ENCODE measurements around the gene TOMM40. TPM values are rescaled to one million over a fixed set of nuclear protein-coding genes. Genes with fewer than 3 reads are reported as not detected.

TOMM40 gene
- total and polyA plus RNA-seq, 2 of the 13 experiments (the other 11 are each of a cell fraction or from before 2014, with no cell fraction given) = 72.0 to 110 TPM

- TF ChIP-seq TBX2 (CRISPR knock-in tag; IDR thresholded peaks at IDR 0.05; ENCODE audit: borderline replicate concordance) (0 out of 2 replicates have a peak, but pooled peaks have one; percentile 32), SMAD3 (CRISPR knock-in tag; IDR thresholded peaks at IDR 0.05) (peak; percentile 82; the same call in 1 of the 2 replicates), ATF1 (CRISPR knock-in tag; IDR thresholded peaks at IDR 0.05) (no peak), ZNF766 (CRISPR knock-in tag; IDR thresholded peaks at IDR 0.05; ENCODE audit: borderline replicate concordance) (peak; percentile 66; the same call in 1 of the 2 replicates), XBP1 (CRISPR knock-in tag; IDR thresholded peaks at IDR 0.05) (no peak), ZNF44 (CRISPR knock-in tag; IDR thresholded peaks at IDR 0.05) (no peak), ZNF460 (CRISPR knock-in tag; IDR thresholded peaks at IDR 0.05; ENCODE audit: borderline replicate concordance) (peak; percentile 59; the same call in 1 of the 2 replicates), ZNF557 (CRISPR knock-in tag; IDR thresholded peaks at IDR 0.05) (no peak)
- TF ChIP-seq, protein P1, sequence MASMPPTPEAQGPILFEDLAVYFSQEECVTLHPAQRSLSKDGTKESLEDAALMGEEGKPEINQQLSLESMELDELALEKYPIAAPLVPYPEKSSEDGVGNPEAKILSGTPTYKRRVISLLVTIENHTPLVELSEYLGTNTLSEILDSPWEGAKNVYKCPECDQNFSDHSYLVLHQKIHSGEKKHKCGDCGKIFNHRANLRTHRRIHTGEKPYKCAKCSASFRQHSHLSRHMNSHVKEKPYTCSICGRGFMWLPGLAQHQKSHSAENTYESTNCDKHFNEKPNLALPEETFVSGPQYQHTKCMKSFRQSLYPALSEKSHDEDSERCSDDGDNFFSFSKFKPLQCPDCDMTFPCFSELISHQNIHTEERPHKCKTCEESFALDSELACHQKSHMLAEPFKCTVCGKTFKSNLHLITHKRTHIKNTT (CRISPR knock-in tag; IDR thresholded peaks at IDR 0.05) = no peak
- TF ChIP-seq, protein P2, sequence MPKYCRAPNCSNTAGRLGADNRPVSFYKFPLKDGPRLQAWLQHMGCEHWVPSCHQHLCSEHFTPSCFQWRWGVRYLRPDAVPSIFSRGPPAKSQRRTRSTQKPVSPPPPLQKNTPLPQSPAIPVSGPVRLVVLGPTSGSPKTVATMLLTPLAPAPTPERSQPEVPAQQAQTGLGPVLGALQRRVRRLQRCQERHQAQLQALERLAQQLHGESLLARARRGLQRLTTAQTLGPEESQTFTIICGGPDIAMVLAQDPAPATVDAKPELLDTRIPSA (CRISPR knock-in tag; IDR thresholded peaks at IDR 0.05; ENCODE audit: borderline replicate concordance) = no peak
- TF ChIP-seq, protein P3, sequence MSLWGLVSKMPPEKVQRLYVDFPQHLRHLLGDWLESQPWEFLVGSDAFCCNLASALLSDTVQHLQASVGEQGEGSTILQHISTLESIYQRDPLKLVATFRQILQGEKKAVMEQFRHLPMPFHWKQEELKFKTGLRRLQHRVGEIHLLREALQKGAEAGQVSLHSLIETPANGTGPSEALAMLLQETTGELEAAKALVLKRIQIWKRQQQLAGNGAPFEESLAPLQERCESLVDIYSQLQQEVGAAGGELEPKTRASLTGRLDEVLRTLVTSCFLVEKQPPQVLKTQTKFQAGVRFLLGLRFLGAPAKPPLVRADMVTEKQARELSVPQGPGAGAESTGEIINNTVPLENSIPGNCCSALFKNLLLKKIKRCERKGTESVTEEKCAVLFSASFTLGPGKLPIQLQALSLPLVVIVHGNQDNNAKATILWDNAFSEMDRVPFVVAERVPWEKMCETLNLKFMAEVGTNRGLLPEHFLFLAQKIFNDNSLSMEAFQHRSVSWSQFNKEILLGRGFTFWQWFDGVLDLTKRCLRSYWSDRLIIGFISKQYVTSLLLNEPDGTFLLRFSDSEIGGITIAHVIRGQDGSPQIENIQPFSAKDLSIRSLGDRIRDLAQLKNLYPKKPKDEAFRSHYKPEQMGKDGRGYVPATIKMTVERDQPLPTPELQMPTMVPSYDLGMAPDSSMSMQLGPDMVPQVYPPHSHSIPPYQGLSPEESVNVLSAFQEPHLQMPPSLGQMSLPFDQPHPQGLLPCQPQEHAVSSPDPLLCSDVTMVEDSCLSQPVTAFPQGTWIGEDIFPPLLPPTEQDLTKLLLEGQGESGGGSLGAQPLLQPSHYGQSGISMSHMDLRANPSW (CRISPR knock-in tag; IDR thresholded peaks at IDR 0.05; ENCODE audit: borderline replicate concordance) = no peak
- TF ChIP-seq, protein P4, sequence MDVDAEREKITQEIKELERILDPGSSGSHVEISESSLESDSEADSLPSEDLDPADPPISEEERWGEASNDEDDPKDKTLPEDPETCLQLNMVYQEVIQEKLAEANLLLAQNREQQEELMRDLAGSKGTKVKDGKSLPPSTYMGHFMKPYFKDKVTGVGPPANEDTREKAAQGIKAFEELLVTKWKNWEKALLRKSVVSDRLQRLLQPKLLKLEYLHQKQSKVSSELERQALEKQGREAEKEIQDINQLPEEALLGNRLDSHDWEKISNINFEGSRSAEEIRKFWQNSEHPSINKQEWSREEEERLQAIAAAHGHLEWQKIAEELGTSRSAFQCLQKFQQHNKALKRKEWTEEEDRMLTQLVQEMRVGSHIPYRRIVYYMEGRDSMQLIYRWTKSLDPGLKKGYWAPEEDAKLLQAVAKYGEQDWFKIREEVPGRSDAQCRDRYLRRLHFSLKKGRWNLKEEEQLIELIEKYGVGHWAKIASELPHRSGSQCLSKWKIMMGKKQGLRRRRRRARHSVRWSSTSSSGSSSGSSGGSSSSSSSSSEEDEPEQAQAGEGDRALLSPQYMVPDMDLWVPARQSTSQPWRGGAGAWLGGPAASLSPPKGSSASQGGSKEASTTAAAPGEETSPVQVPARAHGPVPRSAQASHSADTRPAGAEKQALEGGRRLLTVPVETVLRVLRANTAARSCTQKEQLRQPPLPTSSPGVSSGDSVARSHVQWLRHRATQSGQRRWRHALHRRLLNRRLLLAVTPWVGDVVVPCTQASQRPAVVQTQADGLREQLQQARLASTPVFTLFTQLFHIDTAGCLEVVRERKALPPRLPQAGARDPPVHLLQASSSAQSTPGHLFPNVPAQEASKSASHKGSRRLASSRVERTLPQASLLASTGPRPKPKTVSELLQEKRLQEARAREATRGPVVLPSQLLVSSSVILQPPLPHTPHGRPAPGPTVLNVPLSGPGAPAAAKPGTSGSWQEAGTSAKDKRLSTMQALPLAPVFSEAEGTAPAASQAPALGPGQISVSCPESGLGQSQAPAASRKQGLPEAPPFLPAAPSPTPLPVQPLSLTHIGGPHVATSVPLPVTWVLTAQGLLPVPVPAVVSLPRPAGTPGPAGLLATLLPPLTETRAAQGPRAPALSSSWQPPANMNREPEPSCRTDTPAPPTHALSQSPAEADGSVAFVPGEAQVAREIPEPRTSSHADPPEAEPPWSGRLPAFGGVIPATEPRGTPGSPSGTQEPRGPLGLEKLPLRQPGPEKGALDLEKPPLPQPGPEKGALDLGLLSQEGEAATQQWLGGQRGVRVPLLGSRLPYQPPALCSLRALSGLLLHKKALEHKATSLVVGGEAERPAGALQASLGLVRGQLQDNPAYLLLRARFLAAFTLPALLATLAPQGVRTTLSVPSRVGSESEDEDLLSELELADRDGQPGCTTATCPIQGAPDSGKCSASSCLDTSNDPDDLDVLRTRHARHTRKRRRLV (CRISPR knock-in tag; IDR thresholded peaks at IDR 0.05) = peak; percentile 57; the same call in 1 of the 2 replicates
- TF ChIP-seq, protein P5, sequence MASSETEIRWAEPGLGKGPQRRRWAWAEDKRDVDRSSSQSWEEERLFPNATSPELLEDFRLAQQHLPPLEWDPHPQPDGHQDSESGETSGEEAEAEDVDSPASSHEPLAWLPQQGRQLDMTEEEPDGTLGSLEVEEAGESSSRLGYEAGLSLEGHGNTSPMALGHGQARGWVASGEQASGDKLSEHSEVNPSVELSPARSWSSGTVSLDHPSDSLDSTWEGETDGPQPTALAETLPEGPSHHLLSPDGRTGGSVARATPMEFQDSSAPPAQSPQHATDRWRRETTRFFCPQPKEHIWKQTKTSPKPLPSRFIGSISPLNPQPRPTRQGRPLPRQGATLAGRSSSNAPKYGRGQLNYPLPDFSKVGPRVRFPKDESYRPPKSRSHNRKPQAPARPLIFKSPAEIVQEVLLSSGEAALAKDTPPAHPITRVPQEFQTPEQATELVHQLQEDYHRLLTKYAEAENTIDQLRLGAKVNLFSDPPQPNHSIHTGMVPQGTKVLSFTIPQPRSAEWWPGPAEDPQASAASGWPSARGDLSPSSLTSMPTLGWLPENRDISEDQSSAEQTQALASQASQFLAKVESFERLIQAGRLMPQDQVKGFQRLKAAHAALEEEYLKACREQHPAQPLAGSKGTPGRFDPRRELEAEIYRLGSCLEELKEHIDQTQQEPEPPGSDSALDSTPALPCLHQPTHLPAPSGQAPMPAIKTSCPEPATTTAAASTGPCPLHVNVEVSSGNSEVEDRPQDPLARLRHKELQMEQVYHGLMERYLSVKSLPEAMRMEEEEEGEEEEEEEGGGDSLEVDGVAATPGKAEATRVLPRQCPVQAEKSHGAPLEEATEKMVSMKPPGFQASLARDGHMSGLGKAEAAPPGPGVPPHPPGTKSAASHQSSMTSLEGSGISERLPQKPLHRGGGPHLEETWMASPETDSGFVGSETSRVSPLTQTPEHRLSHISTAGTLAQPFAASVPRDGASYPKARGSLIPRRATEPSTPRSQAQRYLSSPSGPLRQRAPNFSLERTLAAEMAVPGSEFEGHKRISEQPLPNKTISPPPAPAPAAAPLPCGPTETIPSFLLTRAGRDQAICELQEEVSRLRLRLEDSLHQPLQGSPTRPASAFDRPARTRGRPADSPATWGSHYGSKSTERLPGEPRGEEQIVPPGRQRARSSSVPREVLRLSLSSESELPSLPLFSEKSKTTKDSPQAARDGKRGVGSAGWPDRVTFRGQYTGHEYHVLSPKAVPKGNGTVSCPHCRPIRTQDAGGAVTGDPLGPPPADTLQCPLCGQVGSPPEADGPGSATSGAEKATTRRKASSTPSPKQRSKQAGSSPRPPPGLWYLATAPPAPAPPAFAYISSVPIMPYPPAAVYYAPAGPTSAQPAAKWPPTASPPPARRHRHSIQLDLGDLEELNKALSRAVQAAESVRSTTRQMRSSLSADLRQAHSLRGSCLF (CRISPR knock-in tag; IDR thresholded peaks at IDR 0.05; ENCODE audit: borderline replicate concordance) = no peak
Measured at GRCh38 chr19:44903602-44904425, 12.8 kb downstream of the TOMM40 start (continued).

All from HepG2 (cell line).